LNCAP (cell line): Measurements from ENCODE around the gene KIAA0319L.

Source experiments
- CTCF ChIP-seq: fragments of 450-650 bp; IDR thresholded peaks from 2 replicates; pipeline ENCODE4 v1.5.1; 2017; ENCODE audit warnings: mild to moderate bottlenecking

Gene KIAA0319L

DNA sequence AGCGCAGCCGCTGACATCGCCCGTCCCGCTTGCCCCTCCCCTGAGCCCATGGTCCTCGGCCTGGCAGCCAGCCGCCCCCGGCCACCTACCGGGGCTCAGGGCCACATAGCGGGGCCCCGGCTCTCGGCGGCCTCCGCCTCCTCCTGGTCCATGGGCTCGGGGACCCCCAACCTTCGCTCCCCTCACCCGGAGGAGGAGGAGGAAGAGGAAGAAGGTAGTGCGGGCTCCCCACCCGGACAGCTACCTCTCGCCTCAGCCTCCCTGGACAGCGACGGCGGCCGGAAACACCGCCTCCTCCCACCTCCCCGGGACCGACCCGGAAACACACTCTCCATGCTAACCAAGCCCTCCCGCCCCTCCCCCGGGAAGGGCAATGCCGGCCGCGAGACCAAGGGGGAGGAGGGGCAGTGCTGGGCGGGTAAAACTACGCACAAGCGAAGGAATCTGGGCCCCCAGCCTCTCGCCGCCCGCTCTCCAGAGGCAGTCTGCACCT, at the start of gene KIAA0319L:
Gene KIAA0319L (minus strand): TSS at position 286 of the 493 bp plus-strand sequence. CDS start 2,912 bp downstream, outside the sequence.
- TF ChIP-seq CTCF, result no peak

DNA sequence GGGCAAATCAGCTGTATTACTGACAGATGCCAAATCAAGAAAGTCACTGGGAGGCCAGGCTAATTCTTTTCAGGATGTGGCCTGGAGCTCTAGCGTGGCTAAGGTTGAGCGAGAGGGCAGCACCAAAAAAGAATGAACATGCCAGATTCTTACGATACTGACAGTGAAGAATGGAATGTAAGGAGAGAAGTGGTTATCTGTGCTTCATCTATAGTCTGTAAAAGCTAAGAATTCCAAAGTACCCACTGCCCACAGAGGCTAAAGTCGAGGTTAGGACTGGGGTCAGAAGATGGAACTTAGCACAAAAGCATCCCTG, 48.6 kb upstream of the KIAA0319L start:
- no peak for TF ChIP-seq CTCF

DNA sequence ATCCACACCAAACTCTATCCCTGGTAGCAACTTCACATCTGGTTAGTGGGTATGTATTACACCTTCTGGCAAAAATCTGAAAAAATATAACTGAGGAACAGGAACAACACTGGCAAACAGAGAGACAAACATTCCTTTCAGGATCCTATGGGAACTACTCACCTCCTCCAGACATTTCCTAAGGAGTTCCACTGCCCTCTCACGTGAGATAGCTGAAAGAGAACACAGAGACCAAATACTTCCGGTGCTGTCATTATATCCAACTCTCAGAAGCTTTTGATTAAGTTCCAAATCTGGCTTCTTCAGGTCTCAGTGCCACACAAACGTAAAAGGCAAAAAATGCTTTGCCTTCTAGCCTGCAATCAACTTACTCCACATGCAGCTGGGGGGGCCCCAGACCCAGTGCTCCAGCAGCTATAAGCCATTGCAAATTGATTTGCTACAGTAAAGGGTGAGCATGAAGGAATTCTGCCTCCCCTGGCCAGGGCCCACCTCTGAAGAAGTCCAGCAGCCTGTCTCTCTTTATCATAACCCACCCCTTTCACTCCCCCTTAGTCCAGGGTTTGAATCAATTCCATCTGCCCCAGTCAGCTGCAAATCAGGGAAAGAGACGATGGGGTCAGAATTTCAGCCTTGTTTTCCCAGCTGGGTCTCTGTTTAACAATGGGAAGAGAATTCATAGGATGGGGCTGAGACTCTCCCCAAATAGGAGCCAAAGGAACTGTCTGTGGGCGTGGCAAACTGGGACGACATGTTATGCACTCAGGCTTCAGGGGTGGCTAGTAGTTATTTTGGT, 48.1 kb upstream of the KIAA0319L start:
- TF ChIP-seq CTCF, result no peak

- no peak for TF ChIP-seq CTCF
Observed at GRCh38 chr1:35603941-35604340, 46.7 kb upstream of the KIAA0319L start.

DNA sequence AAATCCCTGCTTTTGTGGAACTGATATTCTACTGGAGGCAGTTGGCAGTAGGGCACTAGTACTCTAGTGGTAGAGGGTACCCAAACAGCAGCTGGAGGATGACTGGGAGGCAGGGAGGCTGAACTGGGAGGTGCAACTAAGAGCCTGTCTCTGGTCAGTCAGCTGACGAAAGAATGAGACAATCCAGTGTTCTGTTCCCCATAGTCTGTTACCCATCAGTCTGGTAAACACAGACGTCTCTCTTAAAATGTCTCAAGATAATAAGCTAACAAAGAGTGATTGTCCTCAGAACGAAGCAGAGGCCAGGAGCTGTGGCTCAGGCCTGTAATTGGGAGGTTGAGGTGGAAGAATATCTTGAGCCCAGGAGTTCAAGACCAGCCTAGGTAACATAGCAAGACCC, 46.3 kb upstream of the KIAA0319L start:
- no peak for TF ChIP-seq CTCF

- no peak for TF ChIP-seq CTCF
Observed at GRCh38 chr1:35600593-35600992, 43.4 kb upstream of the KIAA0319L start.

GRCh38 chr1:35599411-35599810, 42.2 kb upstream of the KIAA0319L start:
- TF ChIP-seq CTCF, result no peak
